Measurements from ENCODE around the gene NDUFS1.
"Not testable (repeated sequence)": the region's sequence is repeated elsewhere in the genome, so short reads cannot be mapped to it uniquely, and the experiment has no call there.

NDUFS1 gene

GRCh38 chr2:206159346-206160124 lies at the start of gene NDUFS1, which contains the start of gene EEF1B2:
TSS of gene NDUFS1 (minus strand) at chr2:206159444. CDS start at chr2:206153678, 5,766 bp downstream.
TSS of gene EEF1B2 (plus strand) at chr2:206159895. CDS start at chr2:206159980, 85 bp downstream.
- peak; percentile 96 to 97 for DNase-seq

GRCh38 chr2:206208900-206209299 lies 49.7 kb upstream of the NDUFS1 start:
- no peak for DNase-seq

GRCh38 chr2:206207316-206207715 lies 48.1 kb upstream of the NDUFS1 start:
- not testable (repeated sequence) for DNase-seq

- DNase-seq = no peak
These were observed 45.5 kb upstream of the NDUFS1 start for GRCh38 chr2:206204710-206205109.

DNA sequence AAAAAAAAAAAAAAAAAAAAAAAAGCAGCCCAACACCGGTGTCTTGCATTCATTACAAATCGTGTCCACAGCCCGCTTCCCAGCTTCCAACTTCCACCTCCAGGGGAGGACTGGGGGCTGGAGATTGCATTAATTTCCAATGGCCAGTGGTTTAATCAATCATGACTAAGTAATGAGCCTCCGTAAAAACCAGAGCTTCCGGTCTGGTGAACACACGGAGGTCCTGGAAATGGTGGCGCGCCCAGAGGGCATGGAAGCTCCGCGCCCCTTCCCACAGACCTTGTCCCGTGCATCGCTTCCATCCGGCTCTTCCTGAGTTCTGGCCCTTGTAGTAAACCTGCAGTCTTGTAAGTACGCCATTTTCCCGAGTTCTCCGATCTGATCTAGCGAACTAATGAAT lies 44.1 kb upstream of the NDUFS1 start:
- DNase-seq = no peak

GRCh38 chr2:206202446-206202845 lies 43.2 kb upstream of the NDUFS1 start:
- DNase-seq = no peak

GRCh38 chr2:206201075-206201848 lies 42.0 kb upstream of the NDUFS1 start:
- no peak for DNase-seq

GRCh38 chr2:206198677-206199076 lies 39.4 kb upstream of the NDUFS1 start:
- DNase-seq = no peak

GRCh38 chr2:206193671-206194357 lies 34.6 kb upstream of the NDUFS1 start:
- no peak for DNase-seq

DNA sequence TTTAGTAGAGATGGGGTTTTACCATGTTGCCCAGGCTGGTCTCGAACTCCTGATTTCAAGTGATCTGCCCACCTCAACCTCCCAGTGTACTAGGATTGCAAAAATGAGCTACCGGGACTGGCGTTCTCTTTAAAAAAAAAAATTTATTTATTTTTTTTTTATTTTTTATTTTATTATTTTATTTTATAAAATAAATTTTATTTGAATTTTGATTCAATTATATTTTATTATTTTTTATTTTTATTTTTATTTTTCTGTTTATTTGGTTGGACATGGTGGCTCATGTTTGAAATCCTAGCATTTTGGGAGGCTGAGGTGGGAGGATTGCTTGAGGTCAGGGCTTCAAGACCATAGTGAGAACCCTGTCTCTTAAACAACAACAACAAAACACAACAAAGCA lies 32.9 kb upstream of the NDUFS1 start:
- no peak for DNase-seq

DNA sequence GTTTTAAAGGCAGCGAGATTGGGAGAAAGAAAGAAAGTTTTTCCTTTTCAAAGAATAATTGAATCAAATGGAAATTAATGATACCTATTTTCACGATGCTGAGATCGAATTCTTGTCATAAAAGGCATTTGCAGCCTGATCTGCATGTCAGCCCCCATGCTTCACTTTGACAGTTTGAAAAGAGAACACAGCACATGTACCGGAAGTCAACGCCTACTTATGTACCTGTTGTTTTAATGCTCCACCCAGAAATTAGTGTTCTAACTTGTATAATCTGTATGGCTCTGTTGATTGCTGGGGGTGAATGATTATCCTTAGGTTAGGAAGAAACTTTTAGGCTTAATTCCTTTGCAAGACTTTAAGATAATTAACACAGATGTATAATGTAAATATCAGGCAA lies 31.4 kb upstream of the NDUFS1 start:
- DNase-seq = no peak

- no peak for DNase-seq
These were observed 30.9 kb upstream of the NDUFS1 start for GRCh38 chr2:206190111-206190510.

- DNase-seq = no peak
These were observed 30.4 kb upstream of the NDUFS1 start for GRCh38 chr2:206189691-206190090.

DNA sequence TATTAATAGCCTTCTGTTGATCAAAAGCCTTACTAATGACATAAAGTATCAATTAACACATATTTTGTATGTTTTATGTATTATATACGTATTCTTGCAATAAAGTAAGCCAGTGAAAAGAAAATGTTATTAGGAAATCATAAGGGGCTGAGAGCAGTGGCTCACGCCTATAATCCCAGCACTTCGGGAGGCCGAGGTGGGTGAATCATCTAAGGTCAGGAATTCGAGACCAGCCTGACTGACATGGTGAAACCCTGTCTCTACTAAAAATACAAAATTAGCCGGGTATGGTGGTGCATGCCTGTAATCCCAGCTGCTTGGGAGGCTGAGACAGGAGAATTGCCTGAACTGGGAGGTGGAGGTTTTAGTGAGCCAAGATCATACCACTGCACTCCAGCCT lies 22.3 kb upstream of the NDUFS1 start:
- not testable (repeated sequence) for DNase-seq

DNA sequence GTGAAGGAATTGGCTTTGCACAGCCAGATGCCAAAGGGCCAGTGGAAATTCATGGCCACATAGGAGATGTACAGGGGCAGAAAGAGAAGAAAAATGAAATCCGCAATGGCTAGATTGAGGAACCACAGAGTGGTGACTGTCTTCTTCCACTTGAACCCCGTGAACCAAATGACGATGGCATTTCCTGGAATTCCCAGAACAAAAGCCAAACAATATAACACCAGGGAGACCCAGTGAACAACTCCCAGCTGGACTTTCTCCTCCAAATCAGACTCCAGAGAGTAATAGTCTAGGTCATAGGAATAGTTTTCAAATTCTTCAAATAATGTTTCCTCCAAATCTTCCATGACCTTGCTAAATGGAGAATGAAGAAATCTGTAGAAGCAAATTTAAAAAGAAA lies 17.7 kb upstream of the NDUFS1 start:
- no peak for DNase-seq

- DNase-seq = no peak
These were observed 16.9 kb upstream of the NDUFS1 start for GRCh38 chr2:206176121-206176520.

GRCh38 chr2:206173147-206173546 lies 13.9 kb upstream of the NDUFS1 start:
- no peak for DNase-seq

DNA sequence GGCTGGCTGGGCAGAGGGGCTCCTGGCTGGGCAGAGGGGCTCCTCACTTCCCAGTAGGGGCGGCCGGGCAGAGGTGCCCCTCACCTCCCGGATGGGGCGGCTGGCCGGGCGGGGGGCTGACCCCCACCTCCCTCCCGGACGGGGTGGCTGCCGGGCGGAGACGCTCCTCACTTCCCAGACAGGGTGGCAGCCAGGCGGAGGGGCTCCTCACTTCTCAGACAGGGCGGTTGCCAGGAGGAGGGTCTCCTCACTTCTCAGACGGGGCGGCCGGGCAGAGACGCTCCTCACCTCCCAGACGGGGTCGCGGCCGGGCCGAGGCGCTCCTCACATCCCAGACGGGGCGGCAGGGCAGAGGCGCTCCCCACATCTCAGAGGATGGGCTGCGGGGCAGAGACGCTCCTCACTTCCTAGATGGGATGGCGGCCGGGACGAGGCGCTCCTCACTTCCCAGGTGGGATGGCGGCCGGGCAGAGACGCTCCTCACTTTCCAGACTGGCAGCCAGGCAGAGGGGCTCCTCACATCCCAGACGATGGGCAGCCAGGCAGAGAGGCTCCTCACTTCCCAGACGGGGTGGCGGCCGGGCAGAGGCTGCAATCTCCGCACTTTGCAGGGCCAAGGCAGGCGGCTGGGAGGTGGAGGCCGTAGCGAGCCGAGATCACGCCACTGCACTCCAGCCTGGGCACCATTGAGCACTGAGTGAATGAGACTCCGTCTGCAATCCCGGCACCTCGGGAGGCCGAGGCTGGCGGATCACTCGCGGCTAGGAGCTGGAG lies 12.6 kb upstream of the NDUFS1 start:
- not testable (repeated sequence) for DNase-seq

GRCh38 chr2:206168230-206168629 lies 9.0 kb upstream of the NDUFS1 start:
- DNase-seq = not testable (repeated sequence)

- peak in 1 of 2 donors; percentile 54 for DNase-seq
These were observed 5.1 kb upstream of the NDUFS1 start for GRCh38 chr2:206164261-206164862.

DNA sequence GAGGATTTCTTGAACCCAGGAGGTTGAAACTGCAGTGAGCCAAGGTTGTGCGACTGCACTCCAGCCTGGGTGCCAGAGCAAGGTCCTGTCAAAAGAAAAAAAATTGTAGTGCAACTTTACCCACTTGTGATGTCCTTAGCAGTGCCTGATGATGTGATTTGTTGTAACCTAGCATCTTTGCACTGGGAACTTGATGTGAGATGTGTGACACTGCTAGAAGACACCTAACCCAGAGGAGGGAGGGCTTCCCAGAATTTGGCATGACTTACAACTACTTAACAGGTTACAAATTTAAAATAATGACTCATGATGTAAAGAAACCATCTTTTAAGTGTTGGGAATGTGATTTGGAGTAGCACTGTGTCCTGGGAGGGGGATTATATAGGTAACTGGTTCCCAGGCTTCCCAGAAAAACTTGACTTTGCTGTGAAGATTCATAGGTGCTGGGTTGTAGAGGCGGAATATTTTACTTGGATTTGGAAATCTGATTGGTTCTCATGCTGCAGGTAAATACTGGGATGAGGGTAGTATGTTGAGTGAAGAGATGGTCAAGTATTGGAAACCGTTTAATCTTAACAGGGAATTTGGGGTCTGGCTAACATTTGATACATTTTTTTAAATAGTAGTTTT lies 4.1 kb upstream of the NDUFS1 start:
- no peak for DNase-seq

- not testable (repeated sequence) for DNase-seq
These were observed 3.2 kb upstream of the NDUFS1 start for GRCh38 chr2:206162401-206162800.
